T-helper 1 cell treated with Interleukin-12 subunit alpha and Interleukin-12 subunit beta and Interleukin-4 antibody, amounts not matched to agents 30 μg/mL and 1 μg/mL, for 36 hours (primary cell): ENCODE data around the gene CST6.

Source experiments
- H3K27ac Mint-ChIP-seq: one replicate; pipeline ENCODE4 v1.8.0; 2021; ENCODE audit warnings: mild to moderate bottlenecking, mixed read lengths
- H3K27me3 Mint-ChIP-seq: one replicate; pipeline ENCODE4 v1.8.0; 2021; ENCODE audit warnings: low read depth, mixed read lengths
- H3K36me3 Mint-ChIP-seq: one replicate; pipeline ENCODE4 v1.8.0; 2021; ENCODE audit warnings: low read depth, mixed read lengths
- H3K4me1 Mint-ChIP-seq: one replicate; pipeline ENCODE4 v1.8.0; 2021; ENCODE audit warnings: low read depth, mixed read lengths
- H3K4me3 Mint-ChIP-seq: one replicate; pipeline ENCODE4 v1.8.0; 2021; ENCODE audit warnings: mild to moderate bottlenecking, moderate library complexity, mixed read lengths
- H3K9me3 Mint-ChIP-seq: one replicate; pipeline ENCODE4 v1.8.0; 2021; ENCODE audit warnings: mixed read lengths

Gene CST6

GRCh38 chr11:65979261-65979759, 32.5 kb upstream of the CST6 start:
- peaks cover 20% of the 10 kb centered on the region for H3K36me3 Mint-ChIP-seq
- no peaks in the 10 kb centered on the region for H3K4me1 Mint-ChIP-seq
- no peak overlapping the region for H3K27ac Mint-ChIP-seq
- H3K9me3 Mint-ChIP-seq: no peaks in the 10 kb centered on the region
- no peaks in the 10 kb centered on the region for H3K27me3 Mint-ChIP-seq
- no peak overlapping the region for H3K4me3 Mint-ChIP-seq

DNA sequence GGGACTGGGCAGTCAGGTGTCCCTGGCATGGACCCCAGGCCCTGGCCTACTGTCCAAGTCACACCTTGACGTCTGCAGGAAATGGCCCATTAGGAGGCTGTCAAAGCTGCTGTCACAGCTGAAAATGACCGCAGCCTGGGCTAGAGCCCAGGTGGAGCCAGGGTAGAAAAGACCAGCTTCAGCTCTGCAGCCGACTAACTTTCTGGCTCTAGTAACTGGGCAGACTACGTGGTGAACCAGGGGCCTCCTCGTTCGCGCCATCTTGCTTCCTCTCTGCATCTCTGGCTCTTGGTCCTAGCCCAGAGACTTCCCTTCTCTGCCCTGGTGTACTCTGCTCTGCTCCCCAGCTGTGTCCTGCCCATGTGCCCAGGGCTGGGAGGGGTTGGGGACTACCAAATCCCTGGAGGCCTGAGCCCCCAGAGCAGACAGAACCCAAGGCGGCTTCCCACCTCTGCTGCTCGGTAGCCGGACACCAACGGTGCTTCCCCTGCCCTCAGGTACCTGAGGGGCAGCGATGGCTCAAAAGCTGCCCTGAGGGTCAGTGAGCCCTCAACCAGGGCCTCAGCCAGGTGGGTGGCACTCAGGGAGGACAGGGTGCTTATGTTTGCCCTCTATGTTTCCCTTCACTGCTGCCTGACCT, 30.6 kb upstream of the CST6 start:
- Mint-ChIP-seq H3K36me3 (peaks cover 15% of the 10 kb centered on the region), H3K4me3 (no peak overlapping the region), H3K27ac (no peak overlapping the region), H3K9me3 (no peaks in the 10 kb centered on the region), H3K27me3 (no peaks in the 10 kb centered on the region), H3K4me1 (no peaks in the 10 kb centered on the region)

DNA sequence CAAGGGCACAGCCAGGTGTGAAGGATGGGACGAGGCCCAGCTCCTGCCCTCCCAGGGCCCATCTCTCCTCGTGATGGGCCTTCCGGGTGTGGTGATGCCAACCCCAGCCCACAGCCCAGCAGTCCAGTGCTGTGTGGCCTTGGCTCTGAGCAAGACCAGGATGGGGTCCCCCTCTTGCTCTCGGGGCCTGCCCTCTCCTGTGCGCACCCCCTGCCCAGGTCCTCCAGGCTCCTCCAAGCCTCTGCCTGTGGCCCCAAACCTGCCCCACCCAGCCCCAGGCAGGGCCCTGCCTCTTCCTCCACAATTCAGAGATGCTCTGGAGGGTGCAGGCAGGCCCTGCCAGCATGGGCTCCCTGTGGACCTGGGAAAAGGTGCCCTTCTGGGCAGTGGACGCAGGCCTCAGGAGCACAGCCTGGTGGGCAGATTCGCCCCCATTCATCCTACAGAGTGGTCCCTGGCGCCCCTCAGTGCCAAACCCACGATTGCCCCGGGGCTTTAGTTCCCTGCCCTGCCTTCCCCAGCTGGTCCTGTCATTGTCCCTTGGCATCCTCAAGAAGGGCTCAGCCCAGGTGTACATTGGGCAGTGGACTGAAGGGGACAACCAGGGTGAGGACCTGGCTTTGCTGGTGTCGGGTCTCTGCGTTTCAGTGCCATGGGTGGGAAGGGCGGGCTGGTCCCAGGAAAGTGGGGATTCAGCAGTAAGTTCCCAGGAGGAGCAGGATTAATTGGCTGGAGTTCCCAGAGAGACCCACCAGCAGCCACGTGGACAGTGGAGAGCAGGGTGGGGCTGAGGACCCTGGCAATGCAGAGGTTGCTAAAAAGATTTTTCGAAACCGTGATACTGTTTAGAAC, 29.6 kb upstream of the CST6 start:
- Mint-ChIP-seq H3K4me3 (no peak overlapping the region), H3K9me3 (no peaks in the 10 kb centered on the region), H3K36me3 (peaks cover 14% of the 10 kb centered on the region), H3K27ac (no peak overlapping the region), H3K4me1 (no peaks in the 10 kb centered on the region), H3K27me3 (no peaks in the 10 kb centered on the region)

GRCh38 chr11:65982824-65983588, 28.8 kb upstream of the CST6 start:
- Mint-ChIP-seq H3K4me3 (no peak overlapping the region), H3K27me3 (no peaks in the 10 kb centered on the region), H3K9me3 (no peaks in the 10 kb centered on the region), H3K36me3 (peaks cover 9% of the 10 kb centered on the region), H3K27ac (no peak overlapping the region), H3K4me1 (no peaks in the 10 kb centered on the region)

GRCh38 chr11:65983589-65983987, 28.2 kb upstream of the CST6 start:
- Mint-ChIP-seq H3K4me1 (no peaks in the 10 kb centered on the region), H3K36me3 (peaks cover 6% of the 10 kb centered on the region), H3K9me3 (no peaks in the 10 kb centered on the region), H3K27ac (no peak overlapping the region), H3K27me3 (no peaks in the 10 kb centered on the region), H3K4me3 (no peak overlapping the region)

DNA sequence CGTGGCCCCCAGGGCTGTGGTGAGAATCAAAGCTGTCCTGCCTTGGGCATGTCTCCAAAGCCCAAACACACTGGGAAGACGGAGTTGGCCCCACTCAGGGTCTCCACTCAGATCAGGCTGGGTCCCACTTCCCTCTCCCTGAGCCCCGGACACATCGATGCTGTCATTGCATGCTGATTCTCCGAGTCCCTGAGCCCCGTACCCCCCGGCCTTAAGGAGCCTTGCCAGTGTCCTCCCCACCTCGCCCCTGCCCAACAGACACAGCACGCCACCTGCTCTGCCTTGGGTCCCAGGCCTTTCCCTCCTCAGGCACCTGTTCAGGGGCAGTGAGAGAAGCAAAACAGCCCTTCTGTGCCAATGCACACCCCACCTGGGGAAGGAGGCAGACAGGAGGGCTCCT, 24.5 kb upstream of the CST6 start:
- H3K4me1 Mint-ChIP-seq: peaks cover 4% of the 10 kb centered on the region
- H3K9me3 Mint-ChIP-seq: no peaks in the 10 kb centered on the region
- no peak overlapping the region for H3K4me3 Mint-ChIP-seq
- H3K27ac Mint-ChIP-seq: no peak overlapping the region
- no peaks in the 10 kb centered on the region for H3K27me3 Mint-ChIP-seq
- H3K36me3 Mint-ChIP-seq: peaks cover 2% of the 10 kb centered on the region

- peak overlapping the region; percentile 83 for H3K27ac Mint-ChIP-seq
- no peak overlapping the region for H3K4me3 Mint-ChIP-seq
- H3K9me3 Mint-ChIP-seq: no peaks in the 10 kb centered on the region
- peaks cover 4% of the 10 kb centered on the region for H3K4me1 Mint-ChIP-seq
- no peaks in the 10 kb centered on the region for H3K27me3 Mint-ChIP-seq
- peaks cover 2% of the 10 kb centered on the region for H3K36me3 Mint-ChIP-seq
Measured at GRCh38 chr11:65988791-65989592, 22.8 kb upstream of the CST6 start.

- Mint-ChIP-seq H3K27me3 (no peaks in the 10 kb centered on the region), H3K27ac (no peak overlapping the region)
Measured at GRCh38 chr11:65992056-65992455, 19.8 kb upstream of the CST6 start.

DNA sequence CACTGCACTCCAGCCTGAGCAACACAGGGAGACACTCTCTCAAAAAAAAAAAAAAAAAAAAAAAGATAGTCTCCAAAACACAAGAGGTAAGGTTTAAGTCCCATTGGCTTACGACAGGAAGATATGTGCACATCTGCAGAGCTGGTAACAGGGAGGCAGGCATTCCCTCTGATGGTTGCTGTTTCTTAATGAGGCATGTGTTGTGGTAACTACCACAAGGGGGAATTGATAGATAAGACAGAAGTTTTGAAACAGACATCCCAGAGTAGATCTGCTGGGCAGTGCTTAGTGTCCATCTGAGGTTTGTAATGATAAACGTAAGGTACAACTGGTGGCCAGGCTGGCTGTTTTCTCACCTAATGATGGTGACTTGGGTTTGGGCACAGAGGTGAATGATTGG, 14.5 kb upstream of the CST6 start:
- Mint-ChIP-seq H3K9me3 (no peaks in the 10 kb centered on the region), H3K27me3 (no peaks in the 10 kb centered on the region), H3K4me3 (no peak overlapping the region), H3K36me3 (peaks cover 38% of the 10 kb centered on the region), H3K4me1 (peaks cover 22% of the 10 kb centered on the region), H3K27ac (no peak overlapping the region)

More at GRCh38 chr11:65992056-65992455, 19.8 kb upstream of the CST6 start:
- peaks cover 8% of the 10 kb centered on the region for H3K36me3 Mint-ChIP-seq
- H3K4me1 Mint-ChIP-seq: peaks cover 7% of the 10 kb centered on the region
- H3K4me3 Mint-ChIP-seq: no peak overlapping the region
- H3K9me3 Mint-ChIP-seq: no peaks in the 10 kb centered on the region

DNA sequence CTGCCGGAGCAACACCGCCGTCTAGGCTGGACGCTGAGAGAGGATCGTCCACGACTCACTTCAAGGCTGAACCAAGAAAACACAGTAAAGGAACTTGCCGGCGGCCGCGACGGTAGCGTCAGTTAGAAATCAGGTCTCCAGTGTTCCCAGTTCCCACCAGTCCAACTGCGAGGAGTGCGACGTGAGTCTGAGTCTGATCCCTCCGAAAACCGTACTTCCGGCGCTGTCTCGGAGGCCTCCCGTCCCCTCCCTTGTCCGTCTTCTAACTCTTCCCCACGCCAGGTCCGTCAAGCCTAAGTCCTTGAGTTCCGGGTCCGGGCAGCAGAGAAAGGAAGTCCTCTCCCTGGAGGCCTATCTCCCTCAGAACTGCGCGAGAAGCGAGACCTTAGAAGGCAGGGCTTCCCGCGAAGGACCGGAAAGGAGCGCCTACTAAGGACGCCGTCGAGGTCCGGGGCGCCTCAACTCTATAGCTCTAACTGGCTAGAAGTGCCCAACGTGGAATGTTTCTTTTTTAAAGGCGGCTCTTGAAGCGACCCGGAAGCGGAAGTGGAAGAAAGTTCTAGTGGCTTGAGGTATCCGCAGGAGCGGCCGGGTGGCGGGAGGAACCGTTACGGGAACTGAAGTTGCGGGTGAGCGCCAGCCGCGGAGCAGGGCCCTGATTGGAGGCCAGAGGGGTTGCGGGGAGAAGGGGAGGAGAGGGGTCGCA, 9.7 kb upstream of the CST6 start, which contains the start of the genes BANF1 and EIF1AD:
Gene BANF1 (plus strand): TSS at position 562 of the 706 bp plus-strand sequence. CDS start 748 bp downstream, outside the sequence.
Gene EIF1AD (minus strand): TSS at position 216 of the 706 bp plus-strand sequence. CDS start 1,768 bp downstream, outside the sequence.
- Mint-ChIP-seq H3K9me3 (no peaks in the 10 kb centered on the region), H3K36me3 (peaks cover 46% of the 10 kb centered on the region), H3K27me3 (no peaks in the 10 kb centered on the region), H3K4me1 (peaks cover 30% of the 10 kb centered on the region), H3K4me3 (peak within 1 kb of the TSS; percentile 99), H3K27ac (peak within 1 kb of the TSS; percentile 99)

DNA sequence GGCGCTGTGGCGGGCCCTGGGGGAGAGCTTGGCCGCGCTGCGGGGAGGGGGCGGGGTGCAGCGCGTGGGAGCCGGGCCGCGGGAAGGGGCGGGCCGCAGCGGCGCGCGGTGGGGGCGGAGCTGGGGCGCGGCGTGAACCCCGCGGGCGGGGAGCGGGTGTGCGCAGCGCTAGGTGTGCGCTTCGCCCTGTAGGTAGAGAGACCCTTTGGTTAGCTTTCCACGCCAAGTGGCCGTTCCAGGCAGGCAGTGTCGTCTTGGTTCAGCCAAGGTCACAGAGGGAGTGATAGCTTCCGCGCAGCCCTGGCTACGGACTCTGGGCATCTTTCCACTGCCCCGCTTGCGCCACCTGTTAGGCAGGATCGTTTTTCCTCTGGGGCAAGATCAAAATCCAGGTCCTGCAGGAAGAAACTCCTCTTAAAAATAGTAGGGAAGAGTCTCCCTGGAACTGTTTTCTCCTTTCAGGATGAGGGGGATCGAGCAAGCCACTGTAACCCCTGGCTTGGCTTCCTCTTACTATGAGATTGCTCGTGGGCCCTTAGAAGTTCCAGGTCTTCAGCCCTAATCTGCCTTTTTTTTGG, 9.1 kb upstream of the CST6 start:
- Mint-ChIP-seq H3K36me3 (peaks cover 40% of the 10 kb centered on the region), H3K4me1 (peaks cover 28% of the 10 kb centered on the region), H3K27me3 (no peaks in the 10 kb centered on the region), H3K4me3 (peak overlapping the region; percentile 99), H3K27ac (peak overlapping the region; percentile 99), H3K9me3 (no peaks in the 10 kb centered on the region)

GRCh38 chr11:66003291-66003690, 8.5 kb upstream of the CST6 start:
- no peaks in the 10 kb centered on the region for H3K9me3 Mint-ChIP-seq
- H3K27ac Mint-ChIP-seq: peak overlapping the region; percentile 77
- H3K36me3 Mint-ChIP-seq: peaks cover 36% of the 10 kb centered on the region
- H3K4me3 Mint-ChIP-seq: peak overlapping the region; percentile 85
- peaks cover 28% of the 10 kb centered on the region for H3K4me1 Mint-ChIP-seq
- no peaks in the 10 kb centered on the region for H3K27me3 Mint-ChIP-seq

GRCh38 chr11:66004186-66004585, 7.6 kb upstream of the CST6 start:
- H3K27me3 Mint-ChIP-seq: peaks cover 5% of the 10 kb centered on the region
- peak overlapping the region; percentile 52 for H3K27ac Mint-ChIP-seq
- peak overlapping the region; percentile 50 for H3K4me3 Mint-ChIP-seq
- peaks cover 28% of the 10 kb centered on the region for H3K4me1 Mint-ChIP-seq
- H3K36me3 Mint-ChIP-seq: peaks cover 30% of the 10 kb centered on the region
- H3K9me3 Mint-ChIP-seq: no peaks in the 10 kb centered on the region
